Psoas muscle (tissue), 8 donors: ENCODE data around the gene DHH. TPM values are rescaled to one million over a fixed set of nuclear protein-coding genes. Genes with fewer than 3 reads are reported as not detected.

Source experiments
- ATAC-seq, 4 donors: fragments of 200-7000 bp; cut with Tn5 transposase; one replicate each; pipeline ENCODE4 v1.9.1; 2020; ENCODE audit warnings: moderate library complexity in 3 of 4, mild to moderate bottlenecking in 2 of 4
- DNase-seq, 2 donors: peaks; one replicate each; pipeline ENCODE4 v3.0.0-alpha.2; 2020
- H3K27ac ChIP-seq: fragments of 200-600 bp; one replicate; pipeline ENCODE4 v1.8.0; 2022
- H3K27me3 ChIP-seq, 3 donors: fragments of 200-600 bp in 1 of 3; one replicate each; pipeline versions ENCODE4 v1.6.1 to v1.8.0; 2013 to 2022; ENCODE audit warnings: low read length in 2 of 3, mild to moderate bottlenecking in 2 of 3, moderate library complexity in 1 of 3; ENCODE audit not compliant: insufficient read depth in 3 of 3
- H3K36me3 ChIP-seq, 2 donors: fragments of 200-600 bp in 1 of 2; one replicate each; pipeline versions ENCODE4 v1.6.1 to v1.8.0; 2013 to 2022; ENCODE audit warnings: low read depth in 1 of 2, mild to moderate bottlenecking in 1 of 2, moderate library complexity in 1 of 2; ENCODE audit not compliant: insufficient read depth in 1 of 2
- H3K4me1 ChIP-seq: fragments of 200-600 bp; one replicate; pipeline ENCODE4 v1.8.0; 2022
- H3K4me3 ChIP-seq: fragments of 200-600 bp; one replicate; pipeline ENCODE4 v1.8.0; 2022; ENCODE audit warnings: mild to moderate bottlenecking
- H3K9me3 ChIP-seq: fragments of 200-600 bp; one replicate; pipeline ENCODE4 v1.8.0; 2022
- WGBS, 3 donors: extraction: QIAGEN DNeasy Blood & Tissue Kit; methylation state at CpG; one replicate each; pipeline versions ENCODE4 v1.1.6 to v1.1.7; 2013; 5-methylcytosine and 5-hydroxymethylcytosine counted together
- intact Hi-C, 2 donors: fragments of 100-400 bp; cut with DNase I; formaldehyde crosslinking; loops; one replicate each; pipeline versions ENCODE4 v1.11.0 to v1.14.2; 2022
- polyA plus RNA-seq, 3 donors: library from polyadenylated mRNA; stranded (reverse); fragments of 200-250 nt; gene quantifications; one replicate each; pipeline ENCODE4 v1.2.3, GENCODE V29; 2013
- total RNA-seq, 4 donors: library from RNA; stranded (reverse); fragmentation: NEBNext Ultra II Directional in 2 of 4; extraction: Animal tissue kit (Norgen Biotek cat#: 25700) in 2 of 4; gene quantifications; one replicate each; pipeline versions ENCODE4 v1.2.1 to v1.2.4, GENCODE V29; 2021 to 2023
- TF ChIP-seq, protein P1 (sequence below): fragments of 200-600 bp; IDR thresholded peaks from one replicate; pipeline ENCODE4 v1.8.0; 2022; ENCODE audit warnings: antibody characterized with exemption
- donor health status: healthy with polysubstance abuse.
- donor health status: DM: no; HTN: no; CAD: no; lungs with moderate emphysema.
- donor health status: Bipolar disorder and iron deficiency.
- donor health status: healthy.
- donor health status: DM: yes; HTN: yes; CAD: no.
- donor health status: DM: no; HTN: no; CAD: no.
- donor health status: DM: no; HTN: no; CAD: no.
- donor health status: DM: yes; HTN: yes; CAD: no.

The DHH gene
- total and polyA plus RNA-seq, 7 donors: 0.07 to 0.43 (median 0.17) TPM

DNA sequence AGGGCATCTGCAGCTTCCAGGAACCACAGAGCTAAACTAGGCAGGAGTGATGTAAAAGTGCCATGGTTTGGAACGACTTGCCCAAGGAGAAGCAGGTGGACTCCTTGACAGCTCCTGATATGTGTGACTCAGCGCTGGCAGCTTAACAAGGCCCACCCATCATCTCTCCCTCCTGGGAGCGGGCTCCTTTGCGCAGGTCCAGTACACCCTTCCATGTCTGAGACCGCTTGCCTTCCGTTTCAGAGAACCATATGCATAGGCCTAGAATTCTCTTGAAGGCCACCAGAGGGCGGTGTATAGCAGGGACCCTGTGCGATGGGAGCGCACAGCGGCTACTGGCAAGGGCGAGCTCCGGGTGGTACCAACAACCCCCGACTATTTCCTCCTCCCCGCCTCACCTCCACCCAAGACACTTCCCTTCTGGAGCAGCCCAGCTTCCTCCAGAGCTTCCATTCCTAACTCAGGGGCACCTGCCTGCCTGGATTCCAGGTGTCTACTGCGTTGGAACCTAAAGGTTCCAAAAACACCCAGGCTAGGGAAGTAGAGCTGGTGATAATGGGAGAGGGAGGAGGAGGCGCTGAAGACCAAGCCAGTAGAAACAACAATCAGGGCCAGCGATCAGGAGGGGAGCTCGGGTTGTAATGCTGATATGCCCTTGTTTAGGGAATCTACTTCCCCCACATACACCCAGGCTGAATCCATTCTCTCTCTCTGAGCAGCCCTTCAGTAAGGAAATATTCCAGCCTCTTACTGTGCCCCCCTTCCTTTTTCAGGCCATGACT, 6.3 kb downstream of the DHH start:
- H3K4me1 ChIP-seq: peaks cover 9% of the 10 kb centered on the region
- no peak overlapping the region for H3K4me3 ChIP-seq
- TF ChIP-seq, protein P1, sequence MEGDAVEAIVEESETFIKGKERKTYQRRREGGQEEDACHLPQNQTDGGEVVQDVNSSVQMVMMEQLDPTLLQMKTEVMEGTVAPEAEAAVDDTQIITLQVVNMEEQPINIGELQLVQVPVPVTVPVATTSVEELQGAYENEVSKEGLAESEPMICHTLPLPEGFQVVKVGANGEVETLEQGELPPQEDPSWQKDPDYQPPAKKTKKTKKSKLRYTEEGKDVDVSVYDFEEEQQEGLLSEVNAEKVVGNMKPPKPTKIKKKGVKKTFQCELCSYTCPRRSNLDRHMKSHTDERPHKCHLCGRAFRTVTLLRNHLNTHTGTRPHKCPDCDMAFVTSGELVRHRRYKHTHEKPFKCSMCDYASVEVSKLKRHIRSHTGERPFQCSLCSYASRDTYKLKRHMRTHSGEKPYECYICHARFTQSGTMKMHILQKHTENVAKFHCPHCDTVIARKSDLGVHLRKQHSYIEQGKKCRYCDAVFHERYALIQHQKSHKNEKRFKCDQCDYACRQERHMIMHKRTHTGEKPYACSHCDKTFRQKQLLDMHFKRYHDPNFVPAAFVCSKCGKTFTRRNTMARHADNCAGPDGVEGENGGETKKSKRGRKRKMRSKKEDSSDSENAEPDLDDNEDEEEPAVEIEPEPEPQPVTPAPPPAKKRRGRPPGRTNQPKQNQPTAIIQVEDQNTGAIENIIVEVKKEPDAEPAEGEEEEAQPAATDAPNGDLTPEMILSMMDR: peak; percentile 88
- H3K27me3 ChIP-seq: peaks cover 0 to 37% (median 20%) of the 10 kb centered on the region in 3 donors
- DNase-seq (peak; percentile 67 to 83), ATAC-seq (peak; percentile 93 to 95 (median 94))
- no peak overlapping the region for H3K27ac ChIP-seq
- intact Hi-C loops: loop anchor here (2.0 to 5.0 kb wide), 3 partner anchors 32 to 144 kb away; no protein-coding TSS in a partner anchor
- WGBS, 3 donors: 4 to 8% (median 6%) methylated on average over 18 of the region's 18 CpGs
- H3K9me3 ChIP-seq: no peaks in the 10 kb centered on the region
- H3K36me3 ChIP-seq: no peaks in the 10 kb centered on the region

DNA sequence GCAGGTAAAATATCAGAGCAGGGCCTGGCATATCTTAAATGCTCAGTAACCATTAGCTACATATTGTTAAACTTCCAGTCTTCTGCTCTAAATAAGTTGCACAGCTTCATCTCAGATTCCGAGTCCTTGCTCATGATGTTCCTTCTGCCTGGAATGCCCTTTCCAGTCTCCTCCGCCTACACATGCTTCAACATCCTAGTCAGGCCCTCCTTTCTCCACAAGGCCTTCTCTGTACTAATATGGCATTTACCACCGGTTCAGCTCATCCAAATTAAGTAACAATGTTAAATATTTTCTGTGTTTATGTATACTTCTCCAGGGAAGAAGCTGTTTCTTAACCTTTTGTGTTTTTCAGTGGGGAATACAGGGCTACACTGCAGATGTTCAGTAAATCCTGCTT, 8.5 kb downstream of the DHH start:
- no peaks in the 10 kb centered on the region for H3K36me3 ChIP-seq
- intact Hi-C loops: loop anchor here (5.0 kb wide), 2 partner anchors 36 to 146 kb away; no protein-coding TSS in a partner anchor
- peaks cover 0 to 19% (median 11%) of the 10 kb centered on the region in 3 donors for H3K27me3 ChIP-seq
- no peaks in the 10 kb centered on the region for H3K9me3 ChIP-seq
- H3K27ac ChIP-seq: no peak overlapping the region
- DNase-seq (no peak), ATAC-seq (no peak)
- H3K4me1 ChIP-seq: peaks cover 5% of the 10 kb centered on the region
- 71 to 73% (median 72%) methylated on average over 3 of the region's 3 CpGs for WGBS, 3 donors
- TF ChIP-seq, protein P1: no peak
- H3K4me3 ChIP-seq: no peak overlapping the region

DNA sequence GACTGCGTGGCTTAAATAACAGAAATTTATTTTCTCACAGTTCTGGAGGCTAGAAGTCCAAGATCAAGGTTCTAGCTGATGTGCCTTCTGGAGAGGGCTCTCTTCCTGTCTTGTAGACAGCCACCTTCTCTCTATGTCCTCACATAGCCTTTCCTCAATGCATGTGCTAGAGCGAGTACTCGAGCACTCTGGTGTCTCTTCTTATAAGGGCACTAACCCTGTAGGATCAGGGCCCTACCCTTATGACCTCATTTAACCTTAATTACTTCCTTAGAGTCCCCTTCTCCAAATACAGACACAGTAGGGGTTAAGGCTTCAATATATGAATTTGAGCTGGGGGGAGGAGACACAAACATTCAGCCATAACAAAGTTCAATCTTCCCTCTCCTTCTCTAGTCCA, 10.2 kb downstream of the DHH start:
- intact Hi-C loops: no loop called here
- H3K36me3 ChIP-seq: no peaks in the 10 kb centered on the region
- ATAC-seq (no peak), DNase-seq (no peak)
- H3K4me3 ChIP-seq: no peak overlapping the region
- H3K4me1 ChIP-seq: no peaks in the 10 kb centered on the region
- H3K9me3 ChIP-seq: no peaks in the 10 kb centered on the region
- peaks cover 0 to 7% (median 5%) of the 10 kb centered on the region in 3 donors for H3K27me3 ChIP-seq
- WGBS, 3 donors: 98 to 99% (median 98%) methylated on average over 3 of the region's 3 CpGs
- H3K27ac ChIP-seq: no peak overlapping the region
- TF ChIP-seq, protein P1: no peak

DNA sequence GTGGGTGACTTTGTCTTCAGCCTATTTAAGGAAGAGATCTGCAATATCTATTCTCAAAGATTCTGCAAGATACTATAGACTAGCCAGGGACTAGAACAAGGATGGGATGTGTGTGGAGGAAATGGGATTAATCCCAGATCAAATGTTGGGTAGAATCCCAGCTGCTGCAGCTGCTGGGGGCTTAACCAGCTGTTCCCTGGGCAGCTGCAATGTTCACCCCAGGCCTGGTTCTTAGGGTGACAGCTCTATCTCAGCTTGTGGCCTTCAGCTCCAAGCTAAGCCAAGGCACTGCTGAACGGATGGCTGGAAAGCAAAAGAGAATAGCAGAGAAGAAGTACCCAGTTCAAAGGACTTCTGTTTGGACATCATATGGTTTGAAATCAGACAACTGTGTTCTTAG, 14.8 kb downstream of the DHH start:
- H3K9me3 ChIP-seq: no peaks in the 10 kb centered on the region
- H3K4me1 ChIP-seq: no peaks in the 10 kb centered on the region
- no peak overlapping the region for H3K27ac ChIP-seq
- intact Hi-C loops: loop anchor here in 1 of 2 donors (5.0 kb wide), 1 partner anchor 33 kb away; the partner anchor contains the start of gene LMBR1L
- TF ChIP-seq, protein P1: no peak
- no peaks in the 10 kb centered on the region for H3K27me3 ChIP-seq
- H3K4me3 ChIP-seq: no peak overlapping the region
- no peaks in the 10 kb centered on the region for H3K36me3 ChIP-seq
- no peak for DNase-seq
- ATAC-seq: no peak
- 36 to 44% (median 40%) methylated on average over 1 of the region's 1 CpG for WGBS, 3 donors
